T1000 (cell line): ENCODE results near the gene L3MBTL1.
A peak's percentile ranks its signal among the peaks of the same experiment; 100 is the strongest.

Experiments used
- DNase-seq: peaks from one replicate; lab custom pipeline; 2025; ENCODE audit warnings: mixed read lengths; lab: John Stamatoyannopoulos, UW

Gene L3MBTL1

DNA sequence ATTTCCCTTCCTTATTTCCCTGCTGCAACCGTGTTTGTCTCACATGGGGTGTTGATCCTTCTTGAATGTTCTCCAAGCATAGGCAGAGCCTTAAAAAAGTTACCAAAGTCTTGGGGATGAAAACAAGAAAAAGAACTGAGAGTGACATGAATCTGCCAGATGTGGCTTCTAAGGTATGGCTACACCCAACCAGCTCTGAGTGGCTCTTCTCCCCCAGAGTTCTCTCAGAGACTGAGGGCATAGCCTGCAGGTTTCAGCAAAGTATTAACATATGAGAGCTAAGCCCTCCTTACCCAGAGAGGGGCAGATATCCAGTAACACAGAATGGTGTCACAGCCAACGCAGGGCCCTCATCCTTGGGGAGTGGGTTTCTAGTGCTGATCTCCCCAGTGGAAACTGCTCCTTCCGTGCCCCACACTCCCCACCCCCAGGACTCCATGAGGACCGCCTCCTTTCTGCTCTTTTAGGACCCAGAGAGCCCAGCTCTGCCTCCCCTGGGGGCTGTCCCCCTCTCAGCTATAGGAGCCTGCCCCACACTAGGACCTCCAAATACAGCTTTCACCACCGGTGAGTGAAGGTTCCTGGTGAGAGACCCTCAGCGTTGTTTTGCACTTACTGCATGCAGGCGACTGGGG, 28.0 kb downstream of the L3MBTL1 start:
- DNase-seq = no peak

DNA sequence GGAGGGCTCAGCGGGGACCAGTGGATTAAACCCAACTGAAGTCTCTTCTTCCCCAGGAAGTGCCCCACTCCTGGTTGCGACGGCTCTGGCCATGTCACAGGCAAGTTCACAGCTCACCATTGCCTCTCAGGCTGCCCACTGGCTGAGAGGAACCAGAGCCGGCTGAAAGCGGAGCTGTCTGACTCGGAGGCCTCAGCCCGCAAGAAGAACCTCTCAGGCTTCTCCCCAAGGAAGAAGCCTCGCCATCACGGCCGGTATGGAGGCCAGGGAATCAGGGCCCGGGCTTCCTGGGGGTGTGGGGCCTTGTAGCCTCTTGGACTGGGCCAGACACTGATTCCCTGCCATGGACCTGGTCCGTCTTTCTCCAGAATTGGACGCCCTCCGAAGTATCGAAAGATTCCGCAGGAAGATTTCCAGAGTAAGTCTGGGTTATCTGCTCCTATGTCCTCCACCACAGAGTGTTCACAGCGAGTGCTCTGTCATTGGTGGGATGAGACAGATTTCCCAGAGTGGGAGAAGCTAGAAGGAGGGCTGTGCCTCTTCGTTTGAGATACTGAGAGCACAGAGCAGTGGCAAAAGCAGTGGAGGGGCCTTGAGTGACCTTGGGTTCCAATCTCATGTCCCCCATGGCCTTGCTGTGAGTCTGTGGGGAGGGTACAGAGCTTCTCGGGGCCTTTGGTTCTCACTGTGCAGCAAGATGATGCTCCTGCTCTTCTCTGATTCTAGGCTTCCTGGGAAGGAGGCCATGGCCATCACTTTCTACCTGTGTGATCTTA, 28.7 kb downstream of the L3MBTL1 start:
- DNase-seq = no peak

DNA sequence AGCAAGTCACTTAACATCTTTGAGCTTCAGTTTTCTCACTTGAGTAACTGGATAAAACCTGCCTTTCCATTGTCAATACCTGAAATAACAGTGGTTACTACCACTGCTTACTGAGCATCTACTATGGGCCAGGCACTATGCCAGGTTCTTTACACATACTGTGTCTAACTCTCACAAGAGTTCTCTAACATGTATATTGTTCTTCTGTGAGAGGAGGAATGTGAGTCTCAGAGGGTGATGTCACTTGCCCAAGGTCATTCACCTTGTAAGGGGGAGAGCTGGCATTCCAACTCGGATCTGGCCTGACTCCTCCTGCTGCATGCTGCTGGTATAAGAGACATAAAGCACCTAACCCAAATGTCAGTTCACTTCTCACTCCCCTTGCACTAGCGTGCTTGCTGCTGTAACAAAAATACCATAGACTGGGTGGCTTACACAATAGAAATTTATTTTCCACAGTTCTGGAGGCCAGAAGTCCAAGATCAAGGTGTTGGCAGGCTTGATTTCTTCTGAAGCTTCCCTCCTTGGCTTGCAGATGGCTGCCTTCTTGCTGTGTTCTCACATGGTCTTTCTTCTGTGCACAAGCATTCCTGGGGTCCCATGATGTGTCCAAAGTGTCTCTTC, 29.4 kb downstream of the L3MBTL1 start:
- no peak for DNase-seq

DNA sequence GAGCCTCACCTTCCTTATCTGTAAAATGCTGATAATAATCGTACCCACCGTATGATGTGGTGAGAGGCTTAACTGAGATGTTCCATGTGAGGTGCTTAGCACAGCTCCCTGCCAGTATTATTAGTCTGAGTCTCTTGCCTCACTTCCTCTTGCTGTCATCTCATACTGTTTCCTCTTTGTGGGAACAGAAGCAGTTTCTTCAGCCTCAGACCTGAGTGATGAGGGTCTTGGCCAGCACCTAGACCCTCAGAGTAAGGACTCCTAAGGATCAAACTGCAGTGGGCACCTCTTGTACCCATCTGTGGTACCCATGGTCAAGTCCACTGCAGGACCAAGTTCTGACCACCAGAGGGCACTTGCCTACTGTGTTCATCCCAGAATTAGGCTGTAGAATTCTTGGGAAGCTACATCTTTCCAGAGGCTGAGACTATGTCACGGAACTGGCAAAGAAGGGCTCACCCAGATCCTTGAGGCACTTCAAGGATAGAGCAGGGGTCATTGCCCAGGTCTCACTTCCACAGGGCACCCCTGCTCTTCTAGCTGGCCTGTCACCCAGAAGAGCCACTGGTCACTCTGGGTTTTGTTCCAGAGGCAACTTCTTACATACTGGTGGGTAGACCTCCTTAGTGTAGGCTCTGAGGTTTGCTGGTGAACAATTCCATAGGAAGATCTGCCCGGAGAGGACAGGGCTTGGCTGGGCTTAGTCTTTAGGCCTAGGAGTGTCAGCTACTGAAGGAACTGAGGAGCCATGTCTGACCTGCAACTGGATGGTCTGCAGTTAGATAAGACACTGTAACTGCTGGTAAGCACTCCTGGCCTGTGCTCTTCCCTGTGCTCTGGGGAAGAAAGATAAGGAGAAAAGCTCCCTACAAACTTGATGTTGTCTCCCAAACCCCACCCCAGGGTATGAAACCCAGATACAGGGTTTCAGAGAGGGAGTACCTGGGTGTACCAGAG, 30.7 kb downstream of the L3MBTL1 start:
- DNase-seq = peak; percentile 58

DNA sequence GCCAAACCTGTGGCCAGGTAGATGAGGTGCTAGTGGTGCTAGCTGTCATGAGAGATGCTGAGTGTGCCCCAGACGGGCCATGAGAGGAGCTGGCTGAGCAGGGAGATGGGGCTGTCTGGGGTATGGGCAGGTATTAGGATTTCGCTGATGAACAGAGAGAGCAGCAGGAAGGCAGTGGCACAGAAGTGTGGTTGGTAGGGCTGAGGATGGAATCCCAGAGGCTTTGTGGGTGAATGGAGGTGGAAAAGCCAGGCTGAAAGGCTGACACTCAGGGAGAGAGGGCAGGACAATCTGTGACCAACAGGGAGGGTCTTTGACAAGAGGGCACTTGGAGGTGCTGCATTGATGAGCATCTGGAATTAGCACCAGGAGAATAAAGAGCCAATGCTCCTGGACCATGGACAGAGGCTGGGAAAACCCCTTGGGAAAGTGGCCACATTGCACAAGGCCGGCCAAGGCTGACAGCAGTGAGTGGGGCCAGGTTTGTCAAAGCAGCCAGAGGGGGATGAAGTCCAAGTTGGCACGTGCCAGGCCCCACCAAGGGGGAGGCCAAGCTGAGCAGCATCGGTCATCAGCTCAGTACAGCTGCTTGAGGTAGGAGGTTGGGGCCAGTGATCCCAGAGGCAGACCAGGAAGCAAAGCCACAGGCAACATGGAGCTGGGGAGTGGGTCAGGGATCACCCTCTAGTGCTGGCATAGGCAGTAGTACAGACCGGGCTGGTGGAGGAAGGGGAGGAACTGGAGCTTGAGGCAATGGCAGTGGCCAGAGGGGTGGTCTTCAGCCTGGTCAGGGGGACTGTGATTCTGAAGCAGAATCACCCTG, 31.6 kb downstream of the L3MBTL1 start:
- no peak for DNase-seq

DNA sequence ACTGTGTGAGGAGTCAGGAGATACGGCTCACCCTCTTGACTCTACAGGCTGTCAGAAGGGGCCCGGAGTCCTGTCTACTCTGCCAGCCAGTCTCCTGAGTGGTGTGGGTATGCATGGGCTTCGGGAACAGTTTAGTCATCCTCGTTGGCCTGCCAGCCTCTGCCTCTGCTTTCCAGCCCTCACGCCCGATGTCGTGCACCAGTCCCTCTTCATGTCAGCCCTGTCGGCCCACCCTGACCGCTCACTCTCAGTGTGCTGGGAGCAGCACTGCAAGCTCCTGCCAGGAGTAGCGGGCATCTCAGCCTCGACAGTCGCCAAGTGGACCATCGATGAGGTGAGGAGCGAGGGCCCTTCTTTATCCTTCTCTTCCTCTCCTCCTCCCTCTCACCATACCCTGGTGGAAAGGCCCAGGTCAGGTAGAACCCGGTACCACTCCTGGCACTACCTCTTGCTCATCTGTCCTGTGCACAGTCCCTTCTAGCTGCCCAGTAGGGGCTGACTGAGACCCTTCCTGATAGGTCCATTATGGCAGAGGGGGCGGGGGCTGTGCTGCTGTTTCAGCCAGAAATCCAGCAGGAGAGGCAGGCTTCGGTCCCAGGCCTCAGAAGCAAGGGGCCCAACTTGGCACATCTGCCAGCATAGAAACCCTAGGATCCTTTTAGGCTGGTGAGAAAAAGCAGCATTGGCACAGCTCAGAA, 32.6 kb downstream of the L3MBTL1 start:
- DNase-seq = no peak

DNA sequence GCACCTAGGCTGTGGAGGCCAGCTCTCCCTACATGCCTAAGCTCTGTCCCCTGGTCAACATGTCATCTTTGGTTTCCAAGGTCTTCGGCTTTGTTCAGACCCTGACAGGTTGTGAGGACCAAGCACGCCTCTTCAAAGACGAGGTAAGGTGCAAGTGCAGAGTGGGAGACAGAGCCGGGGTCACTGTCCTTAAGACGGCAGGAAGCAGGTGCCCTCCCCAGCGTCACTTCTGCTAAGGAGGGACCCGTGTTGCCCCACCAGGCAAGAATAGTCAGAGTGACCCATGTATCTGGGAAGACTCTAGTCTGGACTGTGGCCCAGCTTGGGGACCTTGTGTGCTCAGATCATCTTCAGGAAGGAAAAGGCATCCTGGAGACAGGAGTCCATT, 33.2 kb downstream of the L3MBTL1 start:
- no peak for DNase-seq

DNA sequence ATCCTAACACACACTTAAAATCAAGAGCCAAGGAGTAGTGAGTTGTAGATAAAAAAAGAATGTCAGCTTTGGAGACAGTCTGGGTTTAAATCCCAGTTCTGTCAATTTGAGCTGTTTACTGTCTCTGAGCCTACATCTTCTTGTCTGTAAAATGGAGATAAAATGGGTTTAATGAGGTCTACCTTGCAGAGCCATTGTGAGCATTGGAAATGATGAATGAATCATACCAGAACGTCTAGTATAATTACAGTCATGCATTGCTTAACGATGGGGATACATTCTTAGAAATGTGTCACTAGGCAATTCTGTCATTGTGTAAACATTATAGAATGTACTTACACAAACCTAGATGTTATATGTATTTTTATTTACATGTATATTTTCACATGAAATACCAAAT, 33.7 kb downstream of the L3MBTL1 start:
- no peak for DNase-seq

DNA sequence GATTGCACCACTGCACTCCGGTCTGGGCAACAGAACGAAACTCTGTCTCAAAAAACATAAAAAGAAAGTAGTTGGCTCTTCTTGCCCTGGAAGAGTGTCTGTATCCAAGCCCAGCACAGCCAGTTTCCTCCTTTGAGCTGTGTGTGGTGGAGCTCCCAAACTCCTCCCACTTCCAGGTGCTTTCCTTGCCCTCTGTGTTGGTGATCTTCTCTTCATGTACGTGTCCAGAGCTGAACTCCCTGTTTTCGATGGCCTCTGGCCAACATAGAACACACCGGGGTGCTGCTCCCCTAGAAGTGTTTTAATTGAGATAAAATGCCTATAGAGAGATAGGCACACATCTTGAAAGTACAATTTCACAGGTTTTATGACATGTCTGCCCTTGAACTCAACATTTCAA, 34.7 kb downstream of the L3MBTL1 start:
- no peak for DNase-seq

DNA sequence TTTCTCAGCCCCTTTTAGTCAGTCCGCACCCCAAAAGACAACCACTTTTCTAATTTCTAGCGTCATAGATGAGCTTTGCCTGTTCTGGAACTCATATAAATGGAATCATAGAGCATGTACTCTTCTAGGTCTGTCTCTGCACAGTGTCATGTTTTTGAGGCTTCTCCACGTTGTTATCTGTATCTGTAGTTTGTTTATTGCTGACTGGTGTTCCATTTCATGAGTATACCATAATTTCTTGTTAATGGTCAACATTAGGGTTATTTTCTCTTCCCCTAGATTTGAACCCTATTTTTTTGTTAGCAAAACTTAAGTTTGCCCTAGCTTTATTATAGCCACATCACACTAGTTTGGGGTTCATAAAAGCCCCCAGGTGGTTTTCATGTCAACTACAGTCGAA, 35.2 kb downstream of the L3MBTL1 start:
- DNase-seq = no peak

DNA sequence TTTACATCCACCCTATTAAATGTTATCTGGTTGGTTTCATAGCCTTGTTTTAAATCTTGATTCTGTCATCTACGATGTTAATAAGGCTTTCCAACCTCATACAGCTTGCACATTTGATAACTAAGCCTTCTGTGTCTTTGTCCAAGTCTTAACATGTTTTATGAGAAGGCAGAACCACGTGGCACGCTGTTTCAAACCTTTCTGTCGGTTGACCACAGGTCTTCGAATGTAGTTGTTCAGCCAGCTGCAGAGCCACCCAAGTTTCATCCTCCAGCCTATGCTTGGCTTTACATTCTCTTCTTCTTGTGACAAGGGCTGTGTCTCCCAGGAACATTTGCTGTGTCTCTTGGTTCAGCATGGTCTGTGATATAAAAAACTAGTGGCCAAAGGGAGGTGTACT, 35.6 kb downstream of the L3MBTL1 start:
- DNase-seq = no peak

DNA sequence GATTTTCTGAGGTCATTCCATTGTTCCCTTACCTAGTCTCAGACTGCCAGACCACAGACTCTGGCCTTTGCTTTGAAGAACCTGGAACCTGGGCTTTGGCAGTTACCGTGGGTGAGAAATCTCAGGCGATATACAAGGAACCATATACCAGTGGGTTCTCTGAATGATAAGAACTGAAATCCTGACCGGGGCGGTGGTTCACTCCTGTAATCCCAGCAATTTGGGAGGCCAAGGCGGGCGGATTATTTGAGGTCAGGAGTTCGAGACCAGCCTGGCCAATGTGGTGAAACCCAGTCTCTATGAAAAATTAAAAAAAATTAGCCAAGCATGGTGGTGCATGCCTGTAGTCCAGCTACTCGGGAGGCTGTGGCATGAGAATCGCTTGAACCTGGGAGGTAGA, 37.0 kb downstream of the L3MBTL1 start:
- no peak for DNase-seq

DNA sequence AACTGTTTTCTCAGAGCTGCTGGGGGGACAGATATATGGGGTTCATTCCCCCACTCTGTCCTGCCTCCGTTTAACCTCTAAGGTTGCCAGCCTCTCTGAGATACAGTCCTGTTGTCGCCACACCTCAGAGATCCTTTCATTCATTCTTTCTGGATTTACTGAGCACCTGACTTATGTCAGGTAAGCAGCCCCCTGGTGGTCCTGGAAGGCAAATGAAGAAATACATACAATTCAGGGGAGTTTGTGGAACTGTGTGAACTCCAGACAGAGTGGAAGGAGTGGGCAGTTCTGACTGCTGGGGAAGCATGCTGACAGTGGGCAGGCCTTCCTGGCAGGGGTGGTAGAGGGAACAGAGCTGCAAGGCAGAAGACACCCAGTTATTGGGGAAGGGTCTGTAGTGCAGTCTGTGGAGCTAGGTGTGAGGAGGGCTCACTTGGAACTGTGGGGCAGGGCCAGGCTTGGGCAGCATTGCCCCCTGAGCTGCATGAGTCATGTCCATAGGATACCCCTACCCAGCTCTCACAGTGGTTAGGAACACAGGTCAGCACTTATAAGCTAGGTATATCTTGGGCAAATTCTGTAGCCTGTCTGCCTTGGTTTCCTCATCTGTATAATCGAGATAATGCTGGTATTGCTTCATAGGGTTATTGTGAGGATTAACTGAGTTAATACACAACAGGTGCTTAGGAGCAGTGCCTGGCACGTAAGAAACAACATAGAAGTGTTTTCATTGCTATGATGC, 38.5 kb downstream of the L3MBTL1 start:
- no peak for DNase-seq

DNA sequence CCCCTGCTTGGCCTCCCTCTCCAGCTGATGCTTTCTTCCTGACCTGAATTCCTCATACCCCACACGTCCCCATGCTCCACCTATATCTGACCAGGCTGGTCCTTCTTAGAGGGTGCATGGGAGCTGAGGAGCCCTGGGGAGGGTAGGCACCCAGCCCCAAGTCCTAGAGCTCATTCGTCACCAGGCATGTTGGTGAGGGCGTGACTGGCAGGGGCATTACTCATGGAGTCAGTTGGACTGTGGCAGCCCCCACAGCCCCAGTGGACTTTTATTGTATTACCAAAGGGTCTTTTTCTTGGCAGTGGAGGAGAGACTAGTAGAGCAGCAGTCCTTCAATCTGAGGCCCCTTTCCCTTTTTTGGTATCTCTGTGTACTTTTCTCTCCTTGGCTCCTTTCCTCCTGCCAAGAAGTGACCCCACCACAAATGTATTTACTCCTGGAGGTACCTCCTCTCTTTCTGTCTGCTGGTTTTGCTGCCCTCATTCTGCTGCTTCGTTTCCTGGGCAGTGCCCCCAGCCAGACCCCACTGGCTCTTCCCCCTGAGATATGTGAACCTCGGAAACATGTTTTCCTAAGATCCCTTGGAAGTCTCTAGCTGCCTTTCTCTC, 40.9 kb downstream of the L3MBTL1 start:
- DNase-seq = no peak

DNA sequence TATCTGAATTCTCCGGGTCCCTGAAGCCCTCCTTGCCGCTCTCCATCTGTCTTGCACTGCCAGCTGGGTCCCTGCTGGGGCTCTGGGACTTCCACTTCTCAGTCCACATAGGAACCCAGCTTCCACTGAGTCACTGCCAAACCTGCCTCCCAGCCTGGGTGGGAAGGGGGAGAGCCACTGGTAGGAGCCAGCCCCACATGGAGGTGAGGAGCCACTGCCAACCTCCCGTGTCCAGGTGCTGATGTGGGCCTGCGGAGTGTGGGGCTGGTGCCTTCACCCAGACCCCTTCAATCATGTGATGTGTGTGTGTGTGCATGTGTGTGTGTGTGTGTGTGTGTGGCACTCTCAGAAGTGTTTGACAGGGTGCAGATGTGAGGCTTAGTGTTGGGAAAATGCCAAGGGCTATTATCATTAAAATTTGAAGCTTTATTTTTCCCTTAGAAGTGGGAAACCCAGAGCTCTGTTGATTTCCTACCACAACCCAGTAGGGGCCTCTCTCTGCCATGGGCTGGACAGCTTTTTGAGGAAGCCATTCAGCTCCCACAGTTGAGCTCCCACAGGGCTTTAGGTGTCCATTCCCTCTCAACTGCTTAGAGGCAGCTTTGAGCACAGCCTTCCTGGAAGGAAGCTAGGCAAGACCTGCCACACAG, 42.0 kb downstream of the L3MBTL1 start:
- DNase-seq = no peak

DNA sequence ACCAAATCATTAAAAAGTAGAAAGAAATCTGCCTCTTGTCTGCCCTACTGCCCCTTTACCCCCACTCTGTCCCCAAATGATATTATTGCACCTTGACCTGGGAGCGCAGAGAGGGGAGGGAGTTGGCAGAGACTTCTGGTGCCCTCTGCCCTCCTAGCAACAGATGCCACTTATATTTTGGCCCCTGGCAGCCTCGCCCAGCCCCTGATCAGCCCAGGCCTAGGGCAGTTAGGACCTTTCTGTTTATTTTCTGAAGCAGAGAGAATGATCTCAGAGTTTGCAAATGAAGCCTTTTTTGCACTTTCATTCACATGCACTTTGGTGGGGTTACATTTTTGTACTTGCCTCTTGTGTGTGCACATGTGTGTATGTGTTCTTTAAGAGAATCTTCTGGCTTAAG, 43.0 kb downstream of the L3MBTL1 start:
- DNase-seq = no peak

DNA sequence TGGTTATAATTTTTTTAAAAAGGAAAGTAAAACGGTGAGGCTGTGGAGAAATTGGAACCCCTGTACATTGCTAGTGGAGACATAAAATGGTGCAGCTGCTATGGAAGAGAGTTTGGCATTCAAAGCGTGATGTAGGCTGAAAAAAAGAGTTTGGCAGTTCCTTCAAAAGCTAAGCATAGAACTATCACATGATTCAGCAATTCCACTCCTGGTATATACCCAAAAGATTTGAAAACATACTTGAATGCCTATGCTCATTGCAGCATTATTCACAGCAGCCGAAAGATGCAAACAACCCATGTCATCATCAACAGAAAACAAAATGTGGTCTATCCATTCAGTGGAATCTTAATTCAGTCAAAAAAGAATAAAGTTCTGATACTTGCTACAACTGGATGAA, 46.9 kb downstream of the L3MBTL1 start:
- no peak for DNase-seq

DNA sequence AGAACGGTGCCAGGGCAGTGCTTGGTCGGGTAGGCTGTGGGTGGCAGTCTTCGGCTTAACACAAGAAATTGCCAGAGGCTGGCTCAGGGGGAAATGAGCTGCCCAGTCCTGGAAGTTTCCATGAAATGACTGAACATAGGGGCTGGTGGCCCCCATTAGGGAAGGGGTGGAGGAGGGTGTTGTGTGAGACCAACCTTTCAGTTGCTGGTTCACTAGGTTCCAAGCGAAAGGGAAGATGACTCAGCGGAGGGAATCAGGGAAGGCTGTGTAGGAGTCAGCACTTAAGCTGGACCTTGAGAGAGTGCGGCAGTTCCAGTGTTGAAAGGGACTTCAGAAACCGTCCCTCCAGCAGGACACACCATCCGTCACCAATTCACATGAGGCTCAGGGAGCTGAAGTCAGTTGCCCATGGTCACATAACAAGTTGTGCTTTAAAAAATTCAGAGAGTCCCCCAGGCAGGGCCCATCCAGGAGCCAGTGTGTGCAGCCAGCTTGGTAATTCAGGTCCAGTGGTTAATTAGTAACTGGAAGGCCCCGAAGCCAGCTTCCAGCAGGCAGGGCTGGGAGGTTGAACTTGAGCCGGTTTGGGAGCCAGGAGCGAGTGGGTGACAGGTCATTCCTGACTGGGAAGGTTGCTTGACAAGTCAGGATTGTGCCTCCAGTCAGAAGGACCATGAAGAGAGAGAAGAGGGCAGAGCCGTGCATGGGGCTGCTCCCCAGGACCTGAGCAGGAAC, 51.1 kb downstream of the L3MBTL1 start, which contains the start of gene SGK2:
Gene SGK2 (plus strand): TSS at position 616 of the 735 bp plus-strand sequence. CDS start 7,469 bp downstream, outside the sequence.
- DNase-seq = no peak
